Central memory CD8-positive, alpha-beta T cell (primary cell): ENCODE data around the gene TBC1D22A.

Source experiments
- ATAC-seq: fragments of 150-1000 bp; cut with Tn5 transposase; replicated peaks from 2 replicates; pipeline ENCODE4 v1.10.0; 2022; ENCODE audit warnings: mild to moderate bottlenecking, moderate FRiP score, moderate number of reproducible peaks; ENCODE audit not compliant: poor library complexity, severe bottlenecking; ENCODE audit errors: extremely low read depth
- DNase-seq, 2 donors: peaks; one replicate each; pipeline ENCODE4 v3.0.0; 2021; ENCODE audit warnings: low spot score in 2 of 2
- H3K27ac Mint-ChIP-seq: one replicate; pipeline ENCODE4 v1.8.0; 2022; ENCODE audit warnings: low read depth, mild to moderate bottlenecking, moderate library complexity, mixed read lengths
- H3K27me3 Mint-ChIP-seq: one replicate; pipeline ENCODE4 v1.8.0; 2022; ENCODE audit warnings: mixed read lengths
- H3K36me3 Mint-ChIP-seq: one replicate; pipeline ENCODE4 v1.8.0; 2022; ENCODE audit warnings: mild to moderate bottlenecking, moderate library complexity, mixed read lengths; ENCODE audit not compliant: insufficient read depth
- H3K4me1 Mint-ChIP-seq: one replicate; pipeline ENCODE4 v1.8.0; 2022; ENCODE audit warnings: mixed read lengths
- H3K4me3 Mint-ChIP-seq: one replicate; pipeline ENCODE4 v1.8.0; 2022; ENCODE audit warnings: mild to moderate bottlenecking, moderate library complexity, mixed read lengths
- H3K9me3 Mint-ChIP-seq: one replicate; pipeline ENCODE4 v1.8.0; 2022; ENCODE audit warnings: mixed read lengths

The TBC1D22A gene

GRCh38 chr22:47219789-47220188, 457.3 kb downstream of the TBC1D22A start:
- H3K27ac Mint-ChIP-seq = no peak overlapping the region
- no peak overlapping the region for H3K4me3 Mint-ChIP-seq
- peak in 1 of 2 donors; percentile 5 for DNase-seq
- no peak for ATAC-seq
- H3K9me3 Mint-ChIP-seq = no peaks in the 10 kb centered on the region
- H3K27me3 Mint-ChIP-seq = peaks cover 3% of the 10 kb centered on the region
- no peaks in the 10 kb centered on the region for H3K4me1 Mint-ChIP-seq
- peaks cover 3% of the 10 kb centered on the region for H3K36me3 Mint-ChIP-seq

GRCh38 chr22:47220752-47221151, 458.3 kb downstream of the TBC1D22A start:
- Mint-ChIP-seq H3K27me3 (peaks cover 9% of the 10 kb centered on the region), H3K4me1 (no peaks in the 10 kb centered on the region), H3K4me3 (no peak overlapping the region), H3K27ac (no peak overlapping the region), H3K9me3 (no peaks in the 10 kb centered on the region), H3K36me3 (peaks cover 3% of the 10 kb centered on the region)
- no peak for ATAC-seq
- no peak for DNase-seq

GRCh38 chr22:47221840-47222615, 459.6 kb downstream of the TBC1D22A start:
- peaks cover 5% of the 10 kb centered on the region for H3K36me3 Mint-ChIP-seq
- ATAC-seq = no peak
- H3K4me1 Mint-ChIP-seq = no peaks in the 10 kb centered on the region
- DNase-seq = peak in 1 of 2 donors; percentile 7
- no peak overlapping the region for H3K27ac Mint-ChIP-seq
- H3K4me3 Mint-ChIP-seq = no peak overlapping the region
- H3K27me3 Mint-ChIP-seq = peaks cover 21% of the 10 kb centered on the region
- H3K9me3 Mint-ChIP-seq = no peaks in the 10 kb centered on the region
